NCI-H2029 treated with DMSO at 0.1 percent for 48 hours (cell line): Measurements from ENCODE around the gene CPPED1.
"Not testable (repeated sequence)": the region's sequence is repeated elsewhere in the genome, so short reads cannot be mapped to it uniquely, and the experiment has no call there.

Experiments
- DNase-seq: peaks from one replicate; lab custom pipeline; 2025; lab: John Stamatoyannopoulos, UW

Gene CPPED1

GRCh38 chr16:12803203-12804093 is at the start of gene CPPED1:
Gene CPPED1, minus strand, starts transcription at chr16:12803887. Its CDS starts 111 bp downstream, at chr16:12803776.
- peak; percentile 52 for DNase-seq

GRCh38 chr16:12850186-12850585 is 46.5 kb upstream of the CPPED1 start:
- no peak for DNase-seq

GRCh38 chr16:12846592-12846991 is 42.9 kb upstream of the CPPED1 start:
- DNase-seq, result no peak

- no peak for DNase-seq
Observed at GRCh38 chr16:12845282-12845681, 41.6 kb upstream of the CPPED1 start.

GRCh38 chr16:12837756-12838155 is 34.1 kb upstream of the CPPED1 start:
- DNase-seq, result no peak

- DNase-seq, result no peak
Observed at GRCh38 chr16:12837291-12837690, 33.6 kb upstream of the CPPED1 start.

GRCh38 chr16:12833926-12834325 is 30.2 kb upstream of the CPPED1 start:
- no peak for DNase-seq

GRCh38 chr16:12829096-12829888 is 25.6 kb upstream of the CPPED1 start:
- DNase-seq, result no peak

GRCh38 chr16:12828206-12828605 is 24.5 kb upstream of the CPPED1 start:
- no peak for DNase-seq

- no peak for DNase-seq
Observed at GRCh38 chr16:12826559-12826958, 22.9 kb upstream of the CPPED1 start.

GRCh38 chr16:12819126-12820117 is 15.7 kb upstream of the CPPED1 start:
- DNase-seq, result no peak

- DNase-seq, result no peak
Observed at GRCh38 chr16:12818326-12818725, 14.6 kb upstream of the CPPED1 start.

- peak; percentile 30 for DNase-seq
Observed at GRCh38 chr16:12816791-12817214, 13.1 kb upstream of the CPPED1 start.

- no peak for DNase-seq
Observed at GRCh38 chr16:12815361-12815760, 11.7 kb upstream of the CPPED1 start.

- DNase-seq, result not testable (repeated sequence)
Observed at GRCh38 chr16:12813734-12814133, 10.0 kb upstream of the CPPED1 start.

GRCh38 chr16:12813321-12813720 is 9.6 kb upstream of the CPPED1 start:
- not testable (repeated sequence) for DNase-seq

GRCh38 chr16:12811441-12812383 is 8.0 kb upstream of the CPPED1 start:
- DNase-seq, result no peak

- no peak for DNase-seq
Observed at GRCh38 chr16:12805066-12805465, 1.4 kb upstream of the CPPED1 start.

- no peak for DNase-seq
Observed at GRCh38 chr16:12804395-12804794, 708 bp upstream of the CPPED1 start.

GRCh38 chr16:12802661-12803060 is 1.0 kb downstream of the CPPED1 start:
- DNase-seq, result no peak

- DNase-seq, result no peak
Observed at GRCh38 chr16:12802048-12802447, 1.6 kb downstream of the CPPED1 start.
